HepG2 (cell line): ENCODE data around the gene SLC5A4. TPM values are rescaled to one million over a fixed set of nuclear protein-coding genes. Genes with fewer than 3 reads are reported as not detected.
"Not testable (repeated sequence)": the region's sequence is repeated elsewhere in the genome, so short reads cannot be mapped to it uniquely, and the experiment has no call there.

Source experiments
- ATAC-seq: fragments of 200-7000 bp; cut with Tn5 transposase; 3 replicates; pipeline ENCODE4 v1.9.1; 2020; ENCODE audit warnings: mild to moderate bottlenecking, moderate library complexity
- BruUV-seq: library from RNA; stranded (reverse); fragments of 400-500 nt; replicated peaks from 2 replicates; lab custom pipeline; 2021; lab: Mats Ljungman, UMichigan
- CTCF ChIA-PET: fragments of 300-600 bp; formaldehyde crosslinking; extraction: SDS; loops from one replicate; lab custom pipeline; 2021; ENCODE audit warnings: low total read pairs, inconsistent platforms, low intra/inter-chr PET ratio; lab: Yijun Ruan, JAX
- POLR2A ChIA-PET: fragments of 350-600 bp; sonication (Branson Sonifier 250); formaldehyde crosslinking; loops from one replicate; lab custom pipeline; 2020; ENCODE audit warnings: antibody characterized with exemption, inconsistent platforms; lab: Yijun Ruan, JAX
- DNase-seq: peaks from one replicate; pipeline ENCODE4 v3.0.0-alpha.2; 2015; ENCODE audit warnings: low spot score
- FAIRE-seq: peaks from 3 replicates; lab custom pipeline; 2011; peaks lifted over from hg19 to GRCh38; lab: Jason Lieb, UNC
- H2AFZ ChIP-seq: one replicate; pipeline ENCODE4 v1.6.1; 2011; ENCODE audit warnings: low read length, inconsistent platforms
- H3K27ac ChIP-seq: fragments of 300-600 bp; 3 replicates; pipeline ENCODE4 v1.8.0; 2011; ENCODE audit warnings: mixed run types, mild to moderate bottlenecking, mixed read lengths, low read length, inconsistent platforms; ENCODE audit not compliant: insufficient read depth; ENCODE audit errors: extremely low read length
- H3K27me3 ChIP-seq, 2 experiments: fragments of 200-600 bp in 1 of 2; 2 replicates in 1 of 2; 3 replicates in 1 of 2; pipeline versions ENCODE4 v1.6.0 to v1.8.0; 2011; ENCODE audit warnings: low read length in 2 of 2, mild to moderate bottlenecking in 2 of 2, moderate library complexity in 2 of 2, inconsistent platforms in 1 of 2; ENCODE audit not compliant: insufficient read depth in 2 of 2, control insufficient read depth in 1 of 2
- H3K36me3 ChIP-seq, 2 experiments: fragments of 200-600 bp in 1 of 2; replicated peaks in 1 of 2; 2 replicates in 1 of 2; 3 replicates in 1 of 2; pipeline versions ENCODE4 v1.5.1 to v1.8.0; 2011; ENCODE audit warnings: low read length in 2 of 2, inconsistent platforms in 1 of 2; ENCODE audit not compliant: insufficient read depth in 2 of 2, control insufficient read depth in 1 of 2
- H3K4me1 ChIP-seq: 2 replicates; pipeline ENCODE4 v1.5.1; 2012; ENCODE audit warnings: low read length, inconsistent platforms; ENCODE audit not compliant: insufficient read depth
- H3K4me2 ChIP-seq: 2 replicates; pipeline ENCODE4 v1.6.0; 2011; ENCODE audit warnings: low read depth, low read length, inconsistent platforms
- H3K4me3 ChIP-seq, 3 experiments: fragments of 200-600 bp in 1 of 3; sonication (generic), shearing (Covaris generic) in 1 of 3; replicated peaks in 1 of 3; 2 replicates each; pipeline ENCODE4 v1.5.1; 2011 to 2016; ENCODE audit warnings: low read length in 3 of 3, inconsistent platforms in 2 of 3, low read depth in 2 of 3, mild to moderate bottlenecking in 2 of 3, control low read depth in 1 of 3, mixed read lengths in 1 of 3; ENCODE audit not compliant: insufficient read depth in 1 of 3
- H3K79me2 ChIP-seq: one replicate; pipeline ENCODE4 v1.6.1; 2011; ENCODE audit warnings: low read length, inconsistent platforms; ENCODE audit not compliant: insufficient read depth
- H3K9ac ChIP-seq: 2 replicates; pipeline ENCODE4 v1.6.0; 2011; ENCODE audit warnings: mild to moderate bottlenecking, low read depth, low read length, inconsistent platforms; ENCODE audit not compliant: insufficient read depth
- H3K9me3 ChIP-seq: 2 replicates; pipeline ENCODE4 v1.5.1; 2012; ENCODE audit warnings: mild to moderate bottlenecking, low read length
- H4K20me1 ChIP-seq: 2 replicates; pipeline ENCODE4 v1.6.0; 2011; ENCODE audit warnings: inconsistent platforms, mild to moderate bottlenecking, low read length, moderate library complexity; ENCODE audit not compliant: insufficient read depth
- STAG1 ChIP-seq: sonication (generic); formaldehyde crosslinking; IDR thresholded peaks from 2 replicates; pipeline ENCODE4 v1.4.0; 2020; ENCODE audit warnings: missing genetic modification reagents
- TAF15 ChIP-seq: fragments of 200-400 bp; formaldehyde crosslinking; IDR thresholded peaks from one replicate; pipeline ENCODE4 v1.6.1; 2018; ENCODE audit warnings: mild to moderate bottlenecking, low read depth, low read length; ENCODE audit not compliant: poor library complexity, severe bottlenecking
- ZFAT ChIP-seq: sonication (generic); formaldehyde crosslinking; conservative IDR thresholded peaks from 2 replicates; pipeline ENCODE4 v1.8.1; 2023; ENCODE audit warnings: missing genetic modification reagents, inconsistent platforms
- ZNF597 ChIP-seq: sonication (generic); formaldehyde crosslinking; IDR thresholded peaks from 2 replicates; pipeline ENCODE4 v1.5.0; 2020; ENCODE audit warnings: missing genetic modification reagents
- WGBS: methylation state at CpG from one replicate; pipeline ENCODE4 v1.1.6; 2017; ENCODE audit warnings: low lambda C conversion rate; 5-methylcytosine and 5-hydroxymethylcytosine counted together
- in situ Hi-C: cut with HindIII; loops from 2 replicates; pipeline ENCODE4 v1.10.0; 2017; ENCODE audit warnings: low pct_unique_long_range_greater_than_20kb; ENCODE audit not compliant: extremely low pct_ligation_motif_present
- intact Hi-C: fragments of 100-400 bp; cut with micrococcal nuclease; formaldehyde crosslinking; loops from one replicate; pipeline ENCODE4 v1.10.0; 2022; ENCODE audit not compliant: unreplicated experiment
- polyA plus RNA-seq, 8 experiments: library from polyadenylated mRNA; depleted of rRNA in 3 of 8; stranded (reverse) in 7 of 8; unstranded in 1 of 8; fragments of >200 nt; fragmentation: Illumina TruSeq in 4 of 8; extraction: Trizol in 4 of 8; gene quantifications; 2 replicates each; pipeline versions ENCODE4 v1.2.1 to v1.2.3, GENCODE V29; 2011 to 2016; ENCODE audit warnings: low read depth in 4 of 8, missing spikeins in 1 of 8, mixed read lengths in 1 of 8; ENCODE audit not compliant: insufficient read depth in 1 of 8
- total RNA-seq, 5 experiments: library from RNA; depleted of rRNA; stranded (reverse); fragments of >200 nt; fragmentation: Illumina TruSeq; extraction: Trizol; gene quantifications; 2 replicates each; pipeline ENCODE4 v1.2.3, GENCODE V29; 2016; ENCODE audit warnings: low read depth in 1 of 5

Gene SLC5A4
- total and polyA plus RNA-seq, 2 of the 13 experiments (the other 11 are each of a cell fraction or from before 2014, with no cell fraction given) = not detected

GRCh38 chr22:32265882-32266767 lies 11.0 kb upstream of the SLC5A4 start (continued):
- TF ChIP-seq ZNF597 (CRISPR knock-in tag) = no peak
- no peak for TF ChIP-seq ZFAT (CRISPR knock-in tag)
- TF ChIP-seq TAF15 = no peak
- peak; percentile 78 for TF ChIP-seq STAG1

GRCh38 chr22:32263678-32264077 lies 8.5 kb upstream of the SLC5A4 start:
- H3K4me1 ChIP-seq, DNase-seq, BruUV-seq, H3K9me3 ChIP-seq, H3K79me2 ChIP-seq, CTCF ChIA-PET, H3K9ac ChIP-seq, ATAC-seq, H3K36me3 ChIP-seq, H3K4me3 ChIP-seq, FAIRE-seq, H3K27me3 ChIP-seq, intact Hi-C loops, H4K20me1 ChIP-seq, H3K4me2 ChIP-seq, H2AFZ ChIP-seq, H3K27ac ChIP-seq, POLR2A ChIA-PET: not testable (repeated sequence)
- WGBS = 51% methylated on average over 4 of the region's 4 CpGs
- in situ Hi-C loops = loop anchor here (10.0 kb wide), 2 partner anchors 159 to 289 kb away; no protein-coding TSS in a partner anchor
